ENCODE data around the gene DRAM2.

GRCh38 chr1:111129376-111129775 is 10.5 kb downstream of the DRAM2 start:
- TF ChIP-seq ZNF530 (tag by site-specific recombination; IDR thresholded peaks at IDR 0.05; ENCODE audit: low read depth) (no peak), ZNF146 (tag by site-specific recombination; IDR thresholded peaks at IDR 0.05) (no peak), HOXA7 (CRISPR knock-in tag; IDR thresholded peaks at IDR 0.05; ENCODE audit: borderline replicate concordance) (no peak), ZBTB1 (tag by site-specific recombination; IDR thresholded peaks at IDR 0.05) (no peak), ZNF639 (tag by site-specific recombination; IDR thresholded peaks at IDR 0.05) (no peak)
- TF ChIP-seq, protein P1, sequence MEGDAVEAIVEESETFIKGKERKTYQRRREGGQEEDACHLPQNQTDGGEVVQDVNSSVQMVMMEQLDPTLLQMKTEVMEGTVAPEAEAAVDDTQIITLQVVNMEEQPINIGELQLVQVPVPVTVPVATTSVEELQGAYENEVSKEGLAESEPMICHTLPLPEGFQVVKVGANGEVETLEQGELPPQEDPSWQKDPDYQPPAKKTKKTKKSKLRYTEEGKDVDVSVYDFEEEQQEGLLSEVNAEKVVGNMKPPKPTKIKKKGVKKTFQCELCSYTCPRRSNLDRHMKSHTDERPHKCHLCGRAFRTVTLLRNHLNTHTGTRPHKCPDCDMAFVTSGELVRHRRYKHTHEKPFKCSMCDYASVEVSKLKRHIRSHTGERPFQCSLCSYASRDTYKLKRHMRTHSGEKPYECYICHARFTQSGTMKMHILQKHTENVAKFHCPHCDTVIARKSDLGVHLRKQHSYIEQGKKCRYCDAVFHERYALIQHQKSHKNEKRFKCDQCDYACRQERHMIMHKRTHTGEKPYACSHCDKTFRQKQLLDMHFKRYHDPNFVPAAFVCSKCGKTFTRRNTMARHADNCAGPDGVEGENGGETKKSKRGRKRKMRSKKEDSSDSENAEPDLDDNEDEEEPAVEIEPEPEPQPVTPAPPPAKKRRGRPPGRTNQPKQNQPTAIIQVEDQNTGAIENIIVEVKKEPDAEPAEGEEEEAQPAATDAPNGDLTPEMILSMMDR (tag by site-specific recombination; IDR thresholded peaks at IDR 0.05), result no peak

Data from HEK293 (cell line).